ENCODE results near the gene SLC22A8. TPM values are rescaled to one million over a fixed set of nuclear protein-coding genes. Genes with fewer than 3 reads are reported as not detected.

SLC22A8 gene
- total and polyA plus RNA-seq, 2 experiments from 2014 or later, result not detected

DNA sequence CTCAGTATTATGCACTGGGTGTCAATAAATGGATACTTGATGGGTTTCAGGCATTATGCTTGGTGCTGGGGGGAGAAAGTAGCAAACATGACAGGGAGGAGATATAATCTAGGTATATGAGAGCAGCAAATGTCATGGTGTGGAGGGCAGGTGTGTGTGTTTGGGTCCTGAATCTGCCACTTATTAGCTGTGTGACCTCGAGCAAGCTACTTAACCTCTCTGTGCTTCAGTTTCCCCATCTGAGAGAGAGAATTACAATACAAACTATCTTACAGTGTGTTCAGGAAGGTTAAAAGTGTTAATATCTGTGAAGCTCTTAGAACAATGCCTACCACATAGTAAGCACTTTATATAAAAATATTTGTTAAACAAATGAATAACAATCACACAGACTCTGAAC is 2.8 kb downstream of the SLC22A8 start:
- no peaks in the 10 kb centered on the region for H3F3A ChIP-seq (replicated peaks; ENCODE audit: low read depth)
- H3K79me2 ChIP-seq (replicated peaks; ENCODE audit: insufficient read depth), result no peaks in the 10 kb centered on the region
- H3K27me3 Mint-ChIP-seq (ENCODE audit: insufficient read depth, low read depth, poor library complexity), result peaks cover 4% of the 10 kb centered on the region
- H3K4me1 ChIP-seq (ENCODE audit: insufficient read depth), result peaks cover 5% of the 10 kb centered on the region; the same call in 1 of the 2 replicates
- H3K27ac ChIP-seq (ENCODE audit: low read depth), result no peak overlapping the region
- H2AFZ ChIP-seq, result no peak overlapping the region
- no peaks in the 10 kb centered on the region for H3K9me3 Mint-ChIP-seq
- no peak overlapping the region for H3K4me3 ChIP-seq
- no peak overlapping the region for H3K27ac Mint-ChIP-seq
- H3K4me1 Mint-ChIP-seq, result peaks cover 27% of the 10 kb centered on the region
- no peaks in the 10 kb centered on the region for H3K27me3 ChIP-seq (ENCODE audit: insufficient read depth)
- TF ChIP-seq, protein P1, sequence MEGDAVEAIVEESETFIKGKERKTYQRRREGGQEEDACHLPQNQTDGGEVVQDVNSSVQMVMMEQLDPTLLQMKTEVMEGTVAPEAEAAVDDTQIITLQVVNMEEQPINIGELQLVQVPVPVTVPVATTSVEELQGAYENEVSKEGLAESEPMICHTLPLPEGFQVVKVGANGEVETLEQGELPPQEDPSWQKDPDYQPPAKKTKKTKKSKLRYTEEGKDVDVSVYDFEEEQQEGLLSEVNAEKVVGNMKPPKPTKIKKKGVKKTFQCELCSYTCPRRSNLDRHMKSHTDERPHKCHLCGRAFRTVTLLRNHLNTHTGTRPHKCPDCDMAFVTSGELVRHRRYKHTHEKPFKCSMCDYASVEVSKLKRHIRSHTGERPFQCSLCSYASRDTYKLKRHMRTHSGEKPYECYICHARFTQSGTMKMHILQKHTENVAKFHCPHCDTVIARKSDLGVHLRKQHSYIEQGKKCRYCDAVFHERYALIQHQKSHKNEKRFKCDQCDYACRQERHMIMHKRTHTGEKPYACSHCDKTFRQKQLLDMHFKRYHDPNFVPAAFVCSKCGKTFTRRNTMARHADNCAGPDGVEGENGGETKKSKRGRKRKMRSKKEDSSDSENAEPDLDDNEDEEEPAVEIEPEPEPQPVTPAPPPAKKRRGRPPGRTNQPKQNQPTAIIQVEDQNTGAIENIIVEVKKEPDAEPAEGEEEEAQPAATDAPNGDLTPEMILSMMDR (conservative IDR thresholded peaks at IDR 0.05; ENCODE audit: low read depth in 2 of 2), result no peak
- TF ChIP-seq EZH2 (IDR thresholded peaks at IDR 0.05; ENCODE audit: low read depth, unreplicated experiment) (no peak), EZH2phosphoT487 (IDR thresholded peaks at IDR 0.05; ENCODE audit: unreplicated experiment) (no peak), NANOG (IDR thresholded peaks at IDR 0.05; ENCODE audit: borderline replicate concordance) (no peak), JUNB (IDR thresholded peaks at IDR 0.05; ENCODE audit: unreplicated experiment) (no peak), ZNF114 (CRISPR knock-in tag; IDR thresholded peaks at IDR 0.05) (no peak), POLR2AphosphoS5 (IDR thresholded peaks at IDR 0.05; ENCODE audit: low read depth) (no peak), ZNF331 (CRISPR knock-in tag; IDR thresholded peaks at IDR 0.05; ENCODE audit: low read depth) (no peak), STAT1 (IDR thresholded peaks at IDR 0.05; ENCODE audit: unreplicated experiment) (no peak), CREB1 (CRISPR knock-in tag; IDR thresholded peaks at IDR 0.05; ENCODE audit: low read depth) (no peak)
- TF ChIP-seq, protein P2, sequence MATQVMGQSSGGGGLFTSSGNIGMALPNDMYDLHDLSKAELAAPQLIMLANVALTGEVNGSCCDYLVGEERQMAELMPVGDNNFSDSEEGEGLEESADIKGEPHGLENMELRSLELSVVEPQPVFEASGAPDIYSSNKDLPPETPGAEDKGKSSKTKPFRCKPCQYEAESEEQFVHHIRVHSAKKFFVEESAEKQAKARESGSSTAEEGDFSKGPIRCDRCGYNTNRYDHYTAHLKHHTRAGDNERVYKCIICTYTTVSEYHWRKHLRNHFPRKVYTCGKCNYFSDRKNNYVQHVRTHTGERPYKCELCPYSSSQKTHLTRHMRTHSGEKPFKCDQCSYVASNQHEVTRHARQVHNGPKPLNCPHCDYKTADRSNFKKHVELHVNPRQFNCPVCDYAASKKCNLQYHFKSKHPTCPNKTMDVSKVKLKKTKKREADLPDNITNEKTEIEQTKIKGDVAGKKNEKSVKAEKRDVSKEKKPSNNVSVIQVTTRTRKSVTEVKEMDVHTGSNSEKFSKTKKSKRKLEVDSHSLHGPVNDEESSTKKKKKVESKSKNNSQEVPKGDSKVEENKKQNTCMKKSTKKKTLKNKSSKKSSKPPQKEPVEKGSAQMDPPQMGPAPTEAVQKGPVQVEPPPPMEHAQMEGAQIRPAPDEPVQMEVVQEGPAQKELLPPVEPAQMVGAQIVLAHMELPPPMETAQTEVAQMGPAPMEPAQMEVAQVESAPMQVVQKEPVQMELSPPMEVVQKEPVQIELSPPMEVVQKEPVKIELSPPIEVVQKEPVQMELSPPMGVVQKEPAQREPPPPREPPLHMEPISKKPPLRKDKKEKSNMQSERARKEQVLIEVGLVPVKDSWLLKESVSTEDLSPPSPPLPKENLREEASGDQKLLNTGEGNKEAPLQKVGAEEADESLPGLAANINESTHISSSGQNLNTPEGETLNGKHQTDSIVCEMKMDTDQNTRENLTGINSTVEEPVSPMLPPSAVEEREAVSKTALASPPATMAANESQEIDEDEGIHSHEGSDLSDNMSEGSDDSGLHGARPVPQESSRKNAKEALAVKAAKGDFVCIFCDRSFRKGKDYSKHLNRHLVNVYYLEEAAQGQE (IDR thresholded peaks at IDR 0.05; ENCODE audit: unreplicated experiment), result no peak
- TF ChIP-seq, protein P3, sequence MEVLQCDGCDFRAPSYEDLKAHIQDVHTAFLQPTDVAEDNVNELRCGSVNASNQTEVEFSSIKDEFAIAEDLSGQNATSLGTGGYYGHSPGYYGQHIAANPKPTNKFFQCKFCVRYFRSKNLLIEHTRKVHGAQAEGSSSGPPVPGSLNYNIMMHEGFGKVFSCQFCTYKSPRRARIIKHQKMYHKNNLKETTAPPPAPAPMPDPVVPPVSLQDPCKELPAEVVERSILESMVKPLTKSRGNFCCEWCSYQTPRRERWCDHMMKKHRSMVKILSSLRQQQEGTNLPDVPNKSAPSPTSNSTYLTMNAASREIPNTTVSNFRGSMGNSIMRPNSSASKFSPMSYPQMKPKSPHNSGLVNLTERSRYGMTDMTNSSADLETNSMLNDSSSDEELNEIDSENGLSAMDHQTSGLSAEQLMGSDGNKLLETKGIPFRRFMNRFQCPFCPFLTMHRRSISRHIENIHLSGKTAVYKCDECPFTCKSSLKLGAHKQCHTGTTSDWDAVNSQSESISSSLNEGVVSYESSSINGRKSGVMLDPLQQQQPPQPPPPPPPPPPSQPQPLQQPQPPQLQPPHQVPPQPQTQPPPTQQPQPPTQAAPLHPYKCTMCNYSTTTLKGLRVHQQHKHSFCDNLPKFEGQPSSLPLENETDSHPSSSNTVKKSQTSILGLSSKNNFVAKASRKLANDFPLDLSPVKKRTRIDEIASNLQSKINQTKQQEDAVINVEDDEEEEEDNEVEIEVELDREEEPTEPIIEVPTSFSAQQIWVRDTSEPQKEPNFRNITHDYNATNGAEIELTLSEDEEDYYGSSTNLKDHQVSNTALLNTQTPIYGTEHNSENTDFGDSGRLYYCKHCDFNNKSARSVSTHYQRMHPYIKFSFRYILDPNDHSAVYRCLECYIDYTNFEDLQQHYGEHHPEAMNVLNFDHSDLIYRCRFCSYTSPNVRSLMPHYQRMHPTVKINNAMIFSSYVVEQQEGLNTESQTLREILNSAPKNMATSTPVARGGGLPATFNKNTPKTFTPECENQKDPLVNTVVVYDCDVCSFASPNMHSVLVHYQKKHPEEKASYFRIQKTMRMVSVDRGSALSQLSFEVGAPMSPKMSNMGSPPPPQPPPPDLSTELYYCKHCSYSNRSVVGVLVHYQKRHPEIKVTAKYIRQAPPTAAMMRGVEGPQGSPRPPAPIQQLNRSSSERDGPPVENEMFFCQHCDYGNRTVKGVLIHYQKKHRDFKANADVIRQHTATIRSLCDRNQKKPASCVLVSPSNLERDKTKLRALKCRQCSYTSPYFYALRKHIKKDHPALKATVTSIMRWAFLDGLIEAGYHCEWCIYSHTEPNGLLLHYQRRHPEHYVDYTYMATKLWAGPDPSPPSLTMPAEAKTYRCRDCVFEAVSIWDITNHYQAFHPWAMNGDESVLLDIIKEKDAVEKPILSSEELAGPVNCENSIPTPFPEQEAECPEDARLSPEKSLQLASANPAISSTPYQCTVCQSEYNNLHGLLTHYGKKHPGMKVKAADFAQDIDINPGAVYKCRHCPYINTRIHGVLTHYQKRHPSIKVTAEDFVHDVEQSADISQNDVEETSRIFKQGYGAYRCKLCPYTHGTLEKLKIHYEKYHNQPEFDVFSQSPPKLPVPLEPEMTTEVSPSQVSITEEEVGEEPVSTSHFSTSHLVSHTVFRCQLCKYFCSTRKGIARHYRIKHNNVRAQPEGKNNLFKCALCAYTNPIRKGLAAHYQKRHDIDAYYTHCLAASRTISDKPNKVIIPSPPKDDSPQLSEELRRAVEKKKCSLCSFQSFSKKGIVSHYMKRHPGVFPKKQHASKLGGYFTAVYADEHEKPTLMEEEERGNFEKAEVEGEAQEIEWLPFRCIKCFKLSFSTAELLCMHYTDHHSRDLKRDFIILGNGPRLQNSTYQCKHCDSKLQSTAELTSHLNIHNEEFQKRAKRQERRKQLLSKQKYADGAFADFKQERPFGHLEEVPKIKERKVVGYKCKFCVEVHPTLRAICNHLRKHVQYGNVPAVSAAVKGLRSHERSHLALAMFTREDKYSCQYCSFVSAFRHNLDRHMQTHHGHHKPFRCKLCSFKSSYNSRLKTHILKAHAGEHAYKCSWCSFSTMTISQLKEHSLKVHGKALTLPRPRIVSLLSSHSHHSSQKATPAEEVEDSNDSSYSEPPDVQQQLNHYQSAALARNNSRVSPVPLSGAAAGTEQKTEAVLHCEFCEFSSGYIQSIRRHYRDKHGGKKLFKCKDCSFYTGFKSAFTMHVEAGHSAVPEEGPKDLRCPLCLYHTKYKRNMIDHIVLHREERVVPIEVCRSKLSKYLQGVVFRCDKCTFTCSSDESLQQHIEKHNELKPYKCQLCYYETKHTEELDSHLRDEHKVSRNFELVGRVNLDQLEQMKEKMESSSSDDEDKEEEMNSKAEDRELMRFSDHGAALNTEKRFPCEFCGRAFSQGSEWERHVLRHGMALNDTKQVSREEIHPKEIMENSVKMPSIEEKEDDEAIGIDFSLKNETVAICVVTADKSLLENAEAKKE (CRISPR knock-in tag; IDR thresholded peaks at IDR 0.05), result no peak
- TF ChIP-seq, protein P4, sequence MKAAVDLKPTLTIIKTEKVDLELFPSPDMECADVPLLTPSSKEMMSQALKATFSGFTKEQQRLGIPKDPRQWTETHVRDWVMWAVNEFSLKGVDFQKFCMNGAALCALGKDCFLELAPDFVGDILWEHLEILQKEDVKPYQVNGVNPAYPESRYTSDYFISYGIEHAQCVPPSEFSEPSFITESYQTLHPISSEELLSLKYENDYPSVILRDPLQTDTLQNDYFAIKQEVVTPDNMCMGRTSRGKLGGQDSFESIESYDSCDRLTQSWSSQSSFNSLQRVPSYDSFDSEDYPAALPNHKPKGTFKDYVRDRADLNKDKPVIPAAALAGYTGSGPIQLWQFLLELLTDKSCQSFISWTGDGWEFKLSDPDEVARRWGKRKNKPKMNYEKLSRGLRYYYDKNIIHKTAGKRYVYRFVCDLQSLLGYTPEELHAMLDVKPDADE (IDR thresholded peaks at IDR 0.05), result no peak
- no peaks in the 10 kb centered on the region for H4K20me1 ChIP-seq (replicated peaks; ENCODE audit: insufficient read depth)
- no peaks in the 10 kb centered on the region for H3K9me2 ChIP-seq (ENCODE audit: insufficient read depth)
- DNase-seq (ENCODE audit: low spot score) (no peak), ATAC-seq (no peak)
- H3K4me3 Mint-ChIP-seq, result no peak overlapping the region
- H3K36me3 ChIP-seq (ENCODE audit: insufficient read depth), result no peaks in the 10 kb centered on the region
- no peak overlapping the region for H3K4me2 ChIP-seq
- no peaks in the 10 kb centered on the region for H3K36me3 Mint-ChIP-seq (ENCODE audit: low read depth)

Measured in GM23338 (cell line).